ENCODE data around the gene RIMBP2.

Gene RIMBP2

DNA sequence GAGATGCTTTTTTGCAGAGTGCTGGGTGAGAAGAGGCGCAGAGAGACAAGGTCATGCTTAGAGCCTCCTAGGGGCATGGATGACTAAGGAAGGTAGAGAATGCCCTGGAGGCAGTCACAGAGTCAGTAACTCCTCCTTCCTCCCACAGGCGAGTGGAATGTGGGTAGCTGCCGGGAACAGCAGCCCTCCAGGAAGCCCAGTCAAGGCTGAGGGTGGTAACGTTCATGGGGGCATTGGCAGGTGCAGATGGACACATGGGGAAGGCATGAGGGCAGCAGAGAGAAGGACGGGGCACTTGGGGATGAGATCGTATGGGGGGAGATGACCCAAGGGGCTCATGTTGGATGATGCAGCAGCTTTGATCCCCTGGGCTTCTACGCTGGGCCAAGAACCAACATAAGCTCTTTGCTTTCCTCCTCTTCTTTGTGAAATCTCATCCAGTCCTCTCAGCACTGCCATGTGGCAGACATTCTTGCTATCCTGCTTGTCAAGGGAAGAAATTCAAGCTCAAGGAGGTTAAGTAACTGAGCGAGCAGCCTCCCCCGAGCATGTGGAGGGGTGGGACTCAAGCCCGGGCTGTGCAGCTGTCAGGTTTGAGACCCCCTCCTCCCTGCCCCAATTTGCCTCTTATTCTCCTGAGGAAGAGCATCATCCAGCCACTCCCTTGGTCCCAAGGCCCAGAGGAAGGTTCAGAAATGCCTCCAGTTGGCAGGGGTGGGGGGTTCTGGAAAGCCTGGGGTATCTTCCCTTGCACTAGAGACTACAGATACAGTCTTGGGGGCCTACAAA, 190.5 kb downstream of the RIMBP2 start:
- Histone ChIP-seq H3K9ac (no peak overlapping the region), H3K4me1 (peaks cover 11% of the 10 kb centered on the region), H3K27me3 (ENCODE audit: control insufficient read depth, insufficient read depth, low read length) (no peaks in the 10 kb centered on the region), H3K9me3 (ENCODE audit: control insufficient read depth, low read length) (no peaks in the 10 kb centered on the region), H3K79me2 (peaks cover 14% of the 10 kb centered on the region), H3K36me3 (ENCODE audit: control insufficient read depth, insufficient read depth, low read length) (no peaks in the 10 kb centered on the region), H2AFZ (no peak overlapping the region), H3K4me2 (ENCODE audit: low read length) (no peak overlapping the region), H3K27ac (no peak overlapping the region), H3K4me3 (ENCODE audit: low read depth, low read length) (no peak overlapping the region)
- TF ChIP-seq, protein P1, sequence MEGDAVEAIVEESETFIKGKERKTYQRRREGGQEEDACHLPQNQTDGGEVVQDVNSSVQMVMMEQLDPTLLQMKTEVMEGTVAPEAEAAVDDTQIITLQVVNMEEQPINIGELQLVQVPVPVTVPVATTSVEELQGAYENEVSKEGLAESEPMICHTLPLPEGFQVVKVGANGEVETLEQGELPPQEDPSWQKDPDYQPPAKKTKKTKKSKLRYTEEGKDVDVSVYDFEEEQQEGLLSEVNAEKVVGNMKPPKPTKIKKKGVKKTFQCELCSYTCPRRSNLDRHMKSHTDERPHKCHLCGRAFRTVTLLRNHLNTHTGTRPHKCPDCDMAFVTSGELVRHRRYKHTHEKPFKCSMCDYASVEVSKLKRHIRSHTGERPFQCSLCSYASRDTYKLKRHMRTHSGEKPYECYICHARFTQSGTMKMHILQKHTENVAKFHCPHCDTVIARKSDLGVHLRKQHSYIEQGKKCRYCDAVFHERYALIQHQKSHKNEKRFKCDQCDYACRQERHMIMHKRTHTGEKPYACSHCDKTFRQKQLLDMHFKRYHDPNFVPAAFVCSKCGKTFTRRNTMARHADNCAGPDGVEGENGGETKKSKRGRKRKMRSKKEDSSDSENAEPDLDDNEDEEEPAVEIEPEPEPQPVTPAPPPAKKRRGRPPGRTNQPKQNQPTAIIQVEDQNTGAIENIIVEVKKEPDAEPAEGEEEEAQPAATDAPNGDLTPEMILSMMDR (IDR thresholded peaks at IDR 0.05) = no peak

DNA sequence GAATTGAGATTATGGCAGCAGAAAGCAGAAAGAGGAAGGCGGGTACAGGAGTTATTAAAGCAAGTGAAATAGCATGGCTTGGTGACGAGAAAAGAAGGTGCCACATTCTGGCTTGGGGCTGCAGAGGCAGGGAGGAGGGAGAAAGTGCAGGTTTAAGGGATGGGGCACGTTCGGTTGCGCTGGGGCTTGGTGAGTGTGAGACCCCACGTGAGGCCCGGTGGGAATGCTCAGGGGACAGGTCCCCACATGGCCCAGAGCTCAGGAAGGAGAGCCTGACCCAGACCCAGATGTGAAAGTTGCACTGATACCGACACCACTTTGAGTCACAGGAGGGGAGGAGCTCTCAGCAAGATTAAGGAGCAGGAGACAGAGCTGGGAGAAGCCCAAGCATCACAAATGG, 191.3 kb downstream of the RIMBP2 start:
- H3K36me3 ChIP-seq (ENCODE audit: control insufficient read depth, insufficient read depth, low read length) = no peaks in the 10 kb centered on the region
- H3K4me3 ChIP-seq (ENCODE audit: low read depth, low read length) = no peak overlapping the region
- peaks cover 14% of the 10 kb centered on the region for H3K79me2 ChIP-seq

GRCh38 chr12:130523863-130524614, 192.1 kb downstream of the RIMBP2 start:
- TF ChIP-seq, protein P1 (IDR thresholded peaks at IDR 0.05) = no peak
- H2AFZ ChIP-seq = no peak overlapping the region
- H3K4me3 ChIP-seq (ENCODE audit: low read depth, low read length) = no peak overlapping the region
- no peak overlapping the region for H3K4me2 ChIP-seq (ENCODE audit: low read length)
- H3K4me1 ChIP-seq = peaks cover 11% of the 10 kb centered on the region
- peaks cover 14% of the 10 kb centered on the region for H3K79me2 ChIP-seq
- peaks cover 2% of the 10 kb centered on the region for H3K9me3 ChIP-seq (ENCODE audit: control insufficient read depth, low read length)
- no peaks in the 10 kb centered on the region for H3K36me3 ChIP-seq (ENCODE audit: control insufficient read depth, insufficient read depth, low read length)
- no peaks in the 10 kb centered on the region for H3K27me3 ChIP-seq (ENCODE audit: control insufficient read depth, insufficient read depth, low read length)
- no peak overlapping the region for H3K27ac ChIP-seq
- no peak overlapping the region for H3K9ac ChIP-seq

More for the DNA sequence above, 191.3 kb downstream of the RIMBP2 start:
- Histone ChIP-seq H3K9me3 (ENCODE audit: control insufficient read depth, low read length) (no peaks in the 10 kb centered on the region), H3K4me2 (ENCODE audit: low read length) (no peak overlapping the region), H3K9ac (no peak overlapping the region), H3K27me3 (ENCODE audit: control insufficient read depth, insufficient read depth, low read length) (no peaks in the 10 kb centered on the region), H3K4me1 (peaks cover 11% of the 10 kb centered on the region), H3K27ac (no peak overlapping the region), H2AFZ (no peak overlapping the region)
- TF ChIP-seq, protein P1 (IDR thresholded peaks at IDR 0.05) = no peak

DNA sequence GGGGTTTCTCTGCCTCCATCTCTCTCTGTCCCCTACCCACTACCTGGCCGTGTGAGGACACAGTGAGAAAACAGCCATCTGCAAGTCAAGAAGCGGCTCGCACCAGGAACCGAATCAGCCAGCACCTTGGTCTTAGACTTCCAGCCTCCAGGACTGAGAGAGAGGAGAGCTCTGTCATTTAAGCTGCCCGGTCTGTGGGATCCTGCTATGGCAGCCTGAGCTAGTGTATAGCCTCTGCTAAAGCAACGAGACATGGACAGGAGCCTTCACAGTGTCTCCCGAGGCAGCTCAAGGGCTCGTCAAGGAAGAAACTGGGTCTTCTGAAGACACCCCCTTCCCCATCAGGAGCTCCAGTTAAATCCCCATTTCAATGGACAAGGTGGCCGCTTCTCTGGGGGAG, 192.9 kb downstream of the RIMBP2 start:
- Histone ChIP-seq H3K27me3 (ENCODE audit: control insufficient read depth, insufficient read depth, low read length) (no peaks in the 10 kb centered on the region), H3K4me2 (ENCODE audit: low read length) (no peak overlapping the region), H3K9me3 (ENCODE audit: control insufficient read depth, low read length) (peaks cover 2% of the 10 kb centered on the region), H3K4me3 (ENCODE audit: low read depth, low read length) (no peak overlapping the region), H3K9ac (no peak overlapping the region), H3K27ac (no peak overlapping the region), H3K79me2 (peaks cover 14% of the 10 kb centered on the region), H3K4me1 (peaks cover 11% of the 10 kb centered on the region), H2AFZ (no peak overlapping the region), H3K36me3 (ENCODE audit: control insufficient read depth, insufficient read depth, low read length) (no peaks in the 10 kb centered on the region)
- TF ChIP-seq, protein P1 (IDR thresholded peaks at IDR 0.05) = no peak

Measured in parathyroid adenoma (tissue), 2 donors.